Kasumi-1 (cell line): ENCODE data around the gene RPS27L.

Experiments
- DNase-seq, 2 experiments: peaks; one replicate each; lab custom pipeline; 2025; lab: John Stamatoyannopoulos, UW

RPS27L gene

DNA sequence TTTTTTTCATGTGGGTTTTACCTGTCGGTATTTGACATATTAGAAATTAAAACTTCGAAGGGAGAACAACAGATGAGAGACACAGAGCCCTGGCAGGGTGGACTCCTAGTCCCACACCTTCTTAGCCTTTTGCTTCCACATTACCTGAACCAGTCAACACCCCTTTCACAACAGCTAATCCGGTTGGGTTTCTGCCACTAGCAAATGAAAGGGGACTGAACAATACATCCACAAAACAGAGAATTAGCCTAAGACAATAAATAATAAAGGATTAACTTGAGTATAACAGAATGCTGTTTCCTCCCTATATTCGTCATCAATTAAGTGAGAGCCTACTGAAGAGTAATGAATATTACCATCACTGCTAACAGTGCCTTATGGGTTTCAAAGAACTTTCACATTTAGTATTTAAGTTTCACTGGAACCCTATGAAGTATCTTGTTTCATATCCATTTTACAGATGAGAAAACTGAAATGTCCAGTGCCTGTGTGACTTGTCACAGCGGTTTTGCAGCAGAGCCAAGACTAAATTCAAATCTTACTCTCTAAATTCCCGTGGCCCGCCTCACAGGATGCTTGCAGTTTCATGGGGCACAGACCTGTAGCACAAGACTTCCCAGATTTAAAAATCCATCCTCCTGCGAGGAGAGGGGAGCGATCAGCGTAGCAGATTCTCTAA lies 31.1 kb upstream of the RPS27L start:
- no peak for DNase-seq

- no peak for DNase-seq
Observed at GRCh38 chr15:63187589-63188226, 30.4 kb upstream of the RPS27L start.

- DNase-seq: no peak
Observed at GRCh38 chr15:63186065-63186464, 28.8 kb upstream of the RPS27L start.

DNA sequence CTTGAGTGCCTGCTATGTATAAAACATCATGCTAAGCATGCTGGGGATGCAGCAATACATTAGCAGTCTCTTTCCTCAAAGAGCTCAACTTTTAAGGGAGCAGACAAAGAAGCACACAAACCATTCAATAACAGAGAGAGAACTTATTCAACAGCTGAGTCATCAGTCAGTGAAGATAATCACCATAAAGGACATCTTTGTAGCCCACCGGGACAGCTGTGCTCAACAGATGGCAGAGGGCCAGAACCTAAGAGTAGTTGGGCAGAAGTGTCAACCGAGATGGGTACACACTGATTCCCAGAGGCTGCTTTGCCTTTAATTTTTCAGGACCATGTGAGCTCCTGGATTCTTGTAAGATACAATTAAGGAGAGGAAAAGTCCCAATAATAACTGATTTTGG lies 27.9 kb upstream of the RPS27L start:
- no peak for DNase-seq

- no peak for DNase-seq
Observed at GRCh38 chr15:63181648-63182047, 24.4 kb upstream of the RPS27L start.

- DNase-seq: no peak
Observed at GRCh38 chr15:63180746-63181145, 23.5 kb upstream of the RPS27L start.

- no peak for DNase-seq
Observed at GRCh38 chr15:63178034-63178433, 20.8 kb upstream of the RPS27L start.

GRCh38 chr15:63176302-63176701 lies 19.0 kb upstream of the RPS27L start:
- no peak for DNase-seq

DNA sequence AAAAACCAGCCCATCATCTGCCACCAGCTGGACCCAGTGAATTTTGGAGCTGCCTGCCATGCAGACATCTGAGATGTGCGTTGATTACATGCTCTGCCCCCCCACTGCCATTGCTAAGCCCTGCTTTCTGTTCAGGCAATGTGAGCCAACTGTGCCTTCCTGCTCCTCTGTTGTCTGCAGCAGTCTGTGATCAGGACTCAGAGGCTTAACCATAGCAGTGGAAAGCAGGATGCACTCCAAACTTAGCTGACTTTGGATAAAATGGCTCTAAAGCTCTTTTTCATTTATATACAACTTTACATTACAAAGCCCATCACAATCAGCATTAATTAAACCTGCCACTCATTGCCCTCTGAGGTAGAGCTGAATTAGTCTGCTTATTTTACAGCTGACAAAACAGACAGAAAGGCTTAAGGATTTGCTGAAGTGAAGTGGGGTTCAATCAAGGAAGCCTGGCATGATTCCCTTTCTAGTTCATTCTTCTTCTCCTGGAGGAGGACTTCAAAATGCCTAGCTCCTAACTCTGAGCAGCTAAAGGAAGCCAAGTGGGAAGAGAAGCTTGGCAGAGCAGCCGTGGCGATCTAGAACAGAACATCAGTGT lies 15.7 kb upstream of the RPS27L start:
- DNase-seq: no peak

DNA sequence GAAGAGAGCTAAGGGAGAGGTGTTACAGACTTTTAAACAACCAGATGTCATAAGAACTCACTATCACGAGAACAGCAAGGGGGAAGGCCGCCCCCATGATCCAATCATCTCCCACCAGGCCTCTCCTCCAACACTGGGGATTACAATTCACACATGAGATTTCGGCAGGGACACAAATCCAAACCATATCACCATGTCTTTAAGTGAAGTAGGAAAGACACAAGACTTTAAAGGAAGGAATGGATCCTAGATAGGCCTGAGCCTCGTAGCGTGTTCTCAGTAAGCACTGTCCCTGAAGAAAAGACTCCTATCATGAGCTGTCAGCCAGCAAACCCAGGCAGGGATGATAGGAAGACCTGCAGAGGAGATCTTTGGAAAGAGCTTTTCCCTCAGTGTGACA lies 15.1 kb upstream of the RPS27L start:
- DNase-seq: no peak

DNA sequence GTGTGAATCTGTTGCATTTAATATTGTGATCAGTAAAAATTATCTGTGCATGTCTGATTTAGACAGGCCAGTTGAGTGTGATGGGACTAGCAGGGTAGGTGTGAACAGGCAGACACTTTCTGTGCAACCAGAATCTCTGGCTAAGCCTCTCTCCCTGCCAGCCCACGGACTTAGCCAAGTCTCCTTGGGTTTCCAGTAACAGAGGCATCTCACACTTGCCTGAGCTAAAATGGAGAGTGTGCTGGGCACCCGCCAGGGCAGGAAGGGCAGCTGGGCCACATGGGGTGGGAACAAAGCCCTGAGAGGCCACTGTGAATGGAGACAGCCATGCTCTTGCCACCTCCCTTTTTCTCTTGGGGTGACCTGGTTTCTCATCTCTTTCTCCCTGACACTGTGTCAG lies 12.5 kb upstream of the RPS27L start:
- DNase-seq: no peak

GRCh38 chr15:63166219-63166618 lies 8.9 kb upstream of the RPS27L start:
- peak; percentile 40 to 45 for DNase-seq

DNA sequence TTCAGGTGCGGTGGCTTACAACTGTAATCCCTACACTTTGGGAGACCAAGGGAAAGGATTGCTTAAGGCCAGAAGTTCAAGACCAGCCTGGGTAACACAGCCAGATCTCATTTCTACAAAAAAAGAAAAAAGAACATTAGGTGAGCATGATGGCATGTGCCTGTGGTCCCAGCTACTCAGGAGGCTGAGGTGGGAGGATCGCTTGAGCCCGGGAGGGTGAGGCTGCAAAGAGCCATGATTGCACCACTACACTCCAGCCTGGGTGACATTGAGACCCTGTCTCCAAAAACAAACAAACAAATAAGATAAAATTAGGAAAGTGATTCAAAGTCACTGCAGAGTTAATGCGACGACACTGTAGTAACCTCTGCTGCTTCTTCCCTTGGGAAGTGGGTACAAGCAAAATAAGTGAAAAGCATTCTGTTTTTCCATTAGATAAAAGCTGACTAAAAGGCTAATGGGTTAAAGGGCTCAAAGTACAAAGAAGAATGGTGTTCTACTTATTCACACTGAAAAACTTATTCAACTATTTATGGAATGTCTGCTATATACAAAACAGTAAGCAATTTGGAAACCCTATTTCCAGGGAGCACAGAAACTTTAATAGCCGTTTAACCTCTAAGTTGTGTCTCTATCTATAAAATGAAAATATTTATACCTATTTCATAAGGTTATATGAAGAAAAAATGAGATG lies 8.0 kb upstream of the RPS27L start:
- DNase-seq: no peak

- no peak for DNase-seq
Observed at GRCh38 chr15:63163217-63163616, 5.9 kb upstream of the RPS27L start.

- no peak for DNase-seq
Observed at GRCh38 chr15:63160638-63161037, 3.4 kb upstream of the RPS27L start.

- DNase-seq: peak; percentile 34 to 56
Observed at GRCh38 chr15:63157891-63158431, 684 bp upstream of the RPS27L start.

GRCh38 chr15:63156755-63157117 lies 541 bp downstream of the RPS27L start:
- peak; percentile 30 to 35 for DNase-seq

DNA sequence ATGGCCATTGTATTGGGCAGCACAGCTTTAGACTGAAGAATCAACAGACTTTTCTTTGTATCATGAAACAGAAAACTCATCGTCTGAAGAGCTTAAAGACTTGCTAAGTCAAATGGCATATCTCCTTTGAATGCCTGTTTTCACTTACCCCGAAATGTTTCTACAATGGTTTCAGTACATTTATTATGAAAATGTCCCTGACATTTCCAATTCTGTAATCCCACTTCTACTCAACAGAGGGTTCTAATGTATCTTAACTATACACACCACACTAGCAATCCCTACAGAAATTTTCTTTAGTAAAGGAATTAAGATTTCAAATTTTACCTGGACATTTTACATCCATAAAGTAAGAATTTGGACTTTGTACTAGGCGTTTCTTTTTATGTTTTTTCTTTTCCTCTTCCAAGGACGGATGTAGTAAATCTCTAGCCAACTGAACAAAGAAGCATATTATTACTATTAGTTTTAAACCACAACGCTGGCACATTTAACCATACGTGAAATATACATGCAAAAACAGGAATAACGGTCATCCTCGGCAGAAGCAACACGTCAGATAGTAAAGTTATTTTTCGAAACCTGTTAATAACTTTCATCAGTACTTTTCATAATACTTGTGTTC lies 1.1 kb downstream of the RPS27L start:
- peak; percentile 7 to 46 for DNase-seq

GRCh38 chr15:63155486-63155885 lies 1.8 kb downstream of the RPS27L start:
- DNase-seq: no peak

DNA sequence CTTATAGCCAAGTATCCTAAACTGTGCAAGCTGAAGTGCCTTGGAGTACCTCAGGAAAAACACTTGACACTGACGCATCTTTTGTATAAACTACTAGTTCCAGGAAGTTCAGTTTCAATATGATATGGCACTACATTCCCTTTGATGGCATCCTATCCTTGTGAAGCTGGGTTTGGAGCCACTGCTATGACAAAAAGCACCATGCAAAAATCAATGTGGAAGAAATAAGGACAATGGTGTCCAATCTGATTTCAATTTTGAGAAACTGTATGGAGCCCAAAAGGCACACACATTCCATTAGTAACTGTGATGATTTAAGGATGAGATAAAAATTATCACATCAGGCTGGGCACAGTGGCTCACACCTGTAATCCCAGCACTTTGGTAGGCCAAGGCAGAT lies 5.6 kb downstream of the RPS27L start:
- DNase-seq: no peak

DNA sequence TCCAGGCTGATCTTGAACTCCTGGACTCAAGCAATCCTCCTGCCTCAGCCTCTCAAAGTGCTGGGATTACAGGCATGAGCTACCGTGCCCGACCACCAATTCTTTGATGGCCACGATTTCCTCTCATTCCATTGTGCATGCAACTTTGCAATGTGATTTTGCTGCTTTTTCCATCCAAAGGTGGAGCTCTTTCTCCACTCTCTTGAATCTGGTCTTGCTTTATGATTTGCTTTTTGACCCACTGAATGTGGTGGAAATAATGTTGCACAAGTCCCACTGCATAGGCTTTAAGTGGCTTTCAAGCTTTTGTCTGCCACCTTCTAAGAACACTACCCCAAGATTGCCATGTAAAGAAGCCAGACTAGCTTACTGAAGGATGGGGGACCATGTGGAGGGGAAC lies 10.6 kb downstream of the RPS27L start:
- DNase-seq: no peak

DNA sequence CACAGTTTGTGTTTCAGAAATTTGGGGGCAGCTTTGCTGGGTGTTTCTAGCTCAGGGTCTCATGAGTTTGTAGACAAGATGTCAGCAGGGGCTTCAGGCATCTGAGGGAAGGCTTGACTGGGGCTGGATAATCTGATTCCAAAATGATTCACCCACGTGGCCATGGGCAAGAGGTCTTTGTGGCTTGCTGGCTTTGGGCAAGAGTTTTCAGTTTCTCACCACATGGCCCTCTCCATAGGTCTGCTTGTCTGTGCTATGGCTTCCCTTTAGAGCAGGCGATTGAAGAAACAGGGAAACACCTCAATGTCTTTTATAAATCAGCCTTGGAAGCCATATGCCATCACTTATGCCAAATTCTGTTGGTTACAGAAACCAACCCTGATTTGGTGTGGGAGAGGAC lies 11.9 kb downstream of the RPS27L start:
- no peak for DNase-seq
